Panc1 (cell line): ENCODE measurements around the gene PDE8B. TPM values are rescaled to one million over a fixed set of nuclear protein-coding genes. Genes with fewer than 3 reads are reported as not detected.

Experiments used
- ATAC-seq: fragments of 200-7000 bp; cut with Tn5 transposase; 2 replicates; pipeline ENCODE4 v1.9.1; 2020; ENCODE audit warnings: mild to moderate bottlenecking, moderate library complexity
- BruUV-seq: library from RNA; stranded (reverse); fragments of 400-500 nt; replicated peaks from 2 replicates; lab custom pipeline; 2021; lab: Mats Ljungman, UMichigan
- CTCF ChIA-PET: fragments of 300-600 bp; sonication (Branson Sonifier 250); formaldehyde crosslinking; loops from one replicate; lab custom pipeline; 2022; ENCODE audit warnings: antibody characterized with exemption; lab: Charles Lee
- POLR2A ChIA-PET: fragments of 300-600 bp; sonication (Branson Sonifier 250); formaldehyde crosslinking; loops from one replicate; lab custom pipeline; 2022; ENCODE audit warnings: antibody characterized with exemption; lab: Charles Lee
- DNase-seq: peaks from one replicate; pipeline ENCODE4 v3.0.0-alpha.2; 2010; ENCODE audit warnings: low read depth, low spot score
- H3K27ac ChIP-seq: 2 replicates; pipeline ENCODE4 v1.5.1; 2011; ENCODE audit warnings: mild to moderate bottlenecking, low read length, inconsistent platforms
- H3K27me3 ChIP-seq: fragments of 200-500 bp; sonication (Bioruptor generic); 2 replicates; pipeline ENCODE4 v1.6.0; 2014; ENCODE audit warnings: low read length, inconsistent platforms; ENCODE audit not compliant: control insufficient read depth, insufficient read depth
- H3K36me3 ChIP-seq: fragments of 200-500 bp; sonication (Bioruptor generic); 2 replicates; pipeline ENCODE4 v1.5.1; 2014; ENCODE audit warnings: inconsistent platforms, mild to moderate bottlenecking, low read length, moderate library complexity; ENCODE audit not compliant: control insufficient read depth, insufficient read depth
- H3K4me1 ChIP-seq: 2 replicates; pipeline ENCODE4 v1.5.1; 2011; ENCODE audit warnings: inconsistent platforms, mild to moderate bottlenecking, low read length, moderate library complexity; ENCODE audit not compliant: control insufficient read depth, insufficient read depth
- H3K4me3 ChIP-seq, 2 experiments: 2 replicates each; pipeline ENCODE4 v1.5.1; 2011 to 2012; ENCODE audit warnings: low read depth in 2 of 2, low read length in 2 of 2, mild to moderate bottlenecking in 2 of 2, inconsistent platforms in 1 of 2, moderate library complexity in 1 of 2
- H3K9me3 ChIP-seq: fragments of 200-500 bp; sonication (Bioruptor generic); 2 replicates; pipeline ENCODE4 v1.5.1; 2014; ENCODE audit warnings: low read depth, mild to moderate bottlenecking, inconsistent platforms, low read length, moderate library complexity; ENCODE audit not compliant: control insufficient read depth, insufficient read depth
- CTCF ChIP-seq: fragments of 450-650 bp; IDR thresholded peaks from 2 replicates; pipeline ENCODE4 v1.5.1; 2017; ENCODE audit warnings: mild to moderate bottlenecking
- POLR2AphosphoS5 ChIP-seq: IDR thresholded peaks from 2 replicates; pipeline ENCODE4 v1.6.1; 2012; ENCODE audit warnings: mild to moderate bottlenecking, low read depth, low read length, moderate library complexity
- REST ChIP-seq, 2 experiments: IDR thresholded peaks; 2 replicates each; pipeline ENCODE4 v1.6.1; 2011 to 2012; ENCODE audit warnings: low read depth in 2 of 2, control low read depth in 1 of 2, low read length in 1 of 2, mild to moderate bottlenecking in 1 of 2, moderate library complexity in 1 of 2; ENCODE audit not compliant: insufficient read depth in 1 of 2
- SIN3A ChIP-seq: IDR thresholded peaks from 2 replicates; pipeline ENCODE4 v1.6.1; 2012; ENCODE audit warnings: low read depth, mild to moderate bottlenecking, low read length, moderate library complexity, borderline replicate concordance; ENCODE audit not compliant: insufficient read depth
- TCF7L2 ChIP-seq: IDR thresholded peaks from 2 replicates; pipeline ENCODE4 v1.6.1; 2011; ENCODE audit warnings: mild to moderate bottlenecking, low read depth, low read length, inconsistent platforms
- in situ Hi-C: cut with HindIII; loops from 2 replicates; pipeline ENCODE4 v1.10.0; 2016; ENCODE audit warnings: low sequenced_read_pairs, low pct_unique_long_range_greater_than_20kb
- intact Hi-C: fragments of 100-400 bp; cut with micrococcal nuclease; formaldehyde crosslinking; loops from one replicate; pipeline ENCODE4 v1.10.0; 2022; ENCODE audit not compliant: unreplicated experiment
- total RNA-seq: library from RNA; stranded (reverse); gene quantifications from one replicate; pipeline ENCODE4 v1.2.1, GENCODE V29; 2021; ENCODE audit not compliant: unreplicated experiment

Gene PDE8B
- total RNA-seq, 1 experiment from 2014 or later = 0.62 TPM

DNA sequence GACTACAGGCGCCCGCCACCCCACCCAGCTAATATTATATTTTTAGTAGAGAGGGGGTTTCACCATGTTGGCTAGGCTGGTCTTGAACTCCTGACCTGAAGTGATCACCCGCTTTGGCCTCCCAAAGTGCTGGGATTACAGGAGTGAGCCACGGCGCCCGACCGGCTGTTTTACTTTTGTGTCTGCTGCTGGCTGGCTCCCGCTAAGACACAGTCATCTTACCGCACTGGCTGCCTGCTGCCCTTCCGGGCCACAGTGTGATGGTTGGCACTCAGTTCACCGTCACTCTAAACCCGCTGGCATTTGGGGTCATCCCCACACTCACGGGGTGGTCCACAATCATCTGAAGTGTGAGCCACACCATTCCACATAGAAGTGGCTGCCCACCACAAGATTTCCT is 188.0 kb downstream of the PDE8B start:
- H3K4me1 ChIP-seq = no peaks in the 10 kb centered on the region
- H3K4me3 ChIP-seq = no peak overlapping the region
- H3K27me3 ChIP-seq = peaks cover 9% of the 10 kb centered on the region
- ChIA-PET POLR2A (no interaction called here), CTCF (no interaction called here)
- no peak for TF ChIP-seq SIN3A
- DNase-seq (no peak), ATAC-seq (no peak)
- BruUV-seq = no TSS peak
- intact Hi-C loops (no loop called here), in situ Hi-C loops (no loop called here)
- H3K27ac ChIP-seq = no peak overlapping the region
- no peaks in the 10 kb centered on the region for H3K36me3 ChIP-seq
- H3K9me3 ChIP-seq = no peaks in the 10 kb centered on the region

- H3K27me3 ChIP-seq = peaks cover 9% of the 10 kb centered on the region
- ChIA-PET POLR2A (no interaction called here), CTCF (no interaction called here)
- H3K36me3 ChIP-seq = no peaks in the 10 kb centered on the region
- H3K9me3 ChIP-seq = no peaks in the 10 kb centered on the region
- H3K4me3 ChIP-seq = no peak overlapping the region
- no TSS peak for BruUV-seq
- ATAC-seq (no peak), DNase-seq (no peak)
- in situ Hi-C loops (no loop called here), intact Hi-C loops (no loop called here)
- TF ChIP-seq REST (IDR thresholded peaks at IDR 0.05; ENCODE audit: insufficient read depth in 1 of 2, low read depth in 2 of 2, low read length in 1 of 2) (no peak), SIN3A (no peak)
- H3K27ac ChIP-seq = no peak overlapping the region
- no peaks in the 10 kb centered on the region for H3K4me1 ChIP-seq
Observed at GRCh38 chr5:77398896-77399295, 188.4 kb downstream of the PDE8B start.

DNA sequence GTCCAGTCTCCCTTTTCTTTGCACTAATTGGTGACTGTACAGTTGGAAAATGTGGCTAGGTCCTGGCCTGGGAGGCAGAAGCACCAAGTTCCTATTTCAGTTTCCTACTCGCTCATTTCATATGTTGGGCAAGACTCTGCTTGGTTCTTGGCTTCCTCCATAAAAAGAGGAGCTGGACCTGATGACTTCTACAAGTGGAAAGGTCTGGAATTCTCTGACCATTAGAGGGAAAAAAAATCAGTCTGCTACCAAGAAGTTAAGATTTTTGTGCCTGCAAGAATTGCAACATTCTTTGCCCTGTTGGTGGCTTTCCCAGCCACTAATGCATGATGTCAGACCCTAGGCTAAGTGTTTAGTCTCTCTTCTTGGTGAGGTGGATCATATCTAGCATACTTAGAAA is 190.2 kb downstream of the PDE8B start:
- ATAC-seq (no peak), DNase-seq (no peak)
- ChIA-PET POLR2A (interaction anchor here (0.6 kb wide), 1 partner anchor 511 kb away, joined by 4 read pairs; no protein-coding TSS in a partner anchor), CTCF (no interaction called here)
- TF ChIP-seq CTCF (no peak), SIN3A (no peak), POLR2AphosphoS5 (no peak), TCF7L2 (no peak), REST (IDR thresholded peaks at IDR 0.05; ENCODE audit: insufficient read depth in 1 of 2, low read depth in 2 of 2, low read length in 1 of 2) (no peak)
- no TSS peak for BruUV-seq
- no peak overlapping the region for H3K27ac ChIP-seq
- no peaks in the 10 kb centered on the region for H3K9me3 ChIP-seq
- no peak overlapping the region for H3K4me3 ChIP-seq
- intact Hi-C loops (no loop called here), in situ Hi-C loops (no loop called here)
- no peaks in the 10 kb centered on the region for H3K4me1 ChIP-seq
- no peaks in the 10 kb centered on the region for H3K36me3 ChIP-seq
- H3K27me3 ChIP-seq = peaks cover 11% of the 10 kb centered on the region
